Progenitor cell of endocrine pancreas (in vitro differentiated cells): ENCODE data around the gene SUSD4. TPM values are rescaled to one million over a fixed set of nuclear protein-coding genes. Genes with fewer than 3 reads are reported as not detected.

Source experiments
- DNase-seq: peaks from one replicate; pipeline ENCODE4 v3.0.0; 2021; ENCODE audit warnings: low spot score; ENCODE audit not compliant: unreplicated experiment
- H3K27ac Mint-ChIP-seq: 2 replicates; pipeline ENCODE4 v1.8.0; 2021; ENCODE audit warnings: mild to moderate bottlenecking, moderate library complexity, mixed read lengths
- H3K27me3 Mint-ChIP-seq: 2 replicates; pipeline ENCODE4 v1.8.0; 2021; ENCODE audit warnings: mixed read lengths
- H3K36me3 Mint-ChIP-seq: 2 replicates; pipeline ENCODE4 v1.8.0; 2022; ENCODE audit warnings: mixed read lengths; ENCODE audit not compliant: insufficient read depth
- H3K4me1 Mint-ChIP-seq: 2 replicates; pipeline ENCODE4 v1.8.0; 2021; ENCODE audit warnings: low read depth, mixed read lengths
- H3K4me3 Mint-ChIP-seq: 2 replicates; pipeline ENCODE4 v1.8.0; 2021; ENCODE audit warnings: low read depth, mild to moderate bottlenecking, moderate library complexity, mixed read lengths
- H3K9me3 Mint-ChIP-seq: 2 replicates; pipeline ENCODE4 v1.8.0; 2021; ENCODE audit warnings: low read depth, mixed read lengths
- CTCF ChIP-seq: fragments of 200-600 bp; sonication (generic); IDR thresholded peaks from one replicate; pipeline ENCODE4 v1.5.0; 2021; ENCODE audit warnings: antibody characterized with exemption, mild to moderate bottlenecking; ENCODE audit not compliant: unreplicated experiment
- total RNA-seq: library from RNA; stranded (reverse); gene quantifications from 2 replicates; pipeline ENCODE4 v1.2.1, GENCODE V29; 2021

Gene SUSD4
- total RNA-seq, 1 donor from 2014 or later = 6.0 TPM

GRCh38 chr1:223341121-223341520 is 22.9 kb downstream of the SUSD4 start:
- Mint-ChIP-seq H3K36me3 (no peaks in the 10 kb centered on the region), H3K27ac (no peak overlapping the region), H3K4me1 (peaks cover 14% of the 10 kb centered on the region), H3K9me3 (no peaks in the 10 kb centered on the region), H3K4me3 (no peak overlapping the region), H3K27me3 (peaks cover 36% of the 10 kb centered on the region)
- no peak for DNase-seq
- TF ChIP-seq CTCF = no peak

GRCh38 chr1:223340637-223341036 is 23.3 kb downstream of the SUSD4 start:
- Mint-ChIP-seq H3K9me3 (no peaks in the 10 kb centered on the region), H3K36me3 (no peaks in the 10 kb centered on the region), H3K4me3 (no peak overlapping the region), H3K27me3 (peaks cover 36% of the 10 kb centered on the region), H3K4me1 (peaks cover 14% of the 10 kb centered on the region), H3K27ac (no peak overlapping the region)
- TF ChIP-seq CTCF = no peak
- DNase-seq = no peak

- no peaks in the 10 kb centered on the region for H3K36me3 Mint-ChIP-seq
- H3K4me3 Mint-ChIP-seq = no peak overlapping the region
- H3K9me3 Mint-ChIP-seq = no peaks in the 10 kb centered on the region
- peaks cover 14% of the 10 kb centered on the region for H3K4me1 Mint-ChIP-seq
- peak overlapping the region; percentile 78 for H3K27ac Mint-ChIP-seq
- TF ChIP-seq CTCF = no peak
- H3K27me3 Mint-ChIP-seq = peaks cover 36% of the 10 kb centered on the region
- no peak for DNase-seq
Measured at GRCh38 chr1:223339861-223340260, 24.1 kb downstream of the SUSD4 start.

GRCh38 chr1:223338811-223339746 is 24.9 kb downstream of the SUSD4 start:
- Mint-ChIP-seq H3K27me3 (peaks cover 34% of the 10 kb centered on the region), H3K27ac (no peak overlapping the region), H3K4me1 (peaks cover 14% of the 10 kb centered on the region), H3K36me3 (no peaks in the 10 kb centered on the region), H3K9me3 (no peaks in the 10 kb centered on the region), H3K4me3 (no peak overlapping the region)
- no peak for DNase-seq
- no peak for TF ChIP-seq CTCF

- Mint-ChIP-seq H3K36me3 (no peaks in the 10 kb centered on the region), H3K4me1 (peaks cover 14% of the 10 kb centered on the region), H3K27me3 (peaks cover 41% of the 10 kb centered on the region), H3K9me3 (no peaks in the 10 kb centered on the region), H3K4me3 (no peak overlapping the region), H3K27ac (peak overlapping the region; percentile 17)
- TF ChIP-seq CTCF = no peak
- no peak for DNase-seq
Measured at GRCh38 chr1:223337174-223337869, 26.7 kb downstream of the SUSD4 start.
